Endothelial cell of umbilical vein (primary cell): ENCODE data around the gene METTL21C.
A peak's percentile ranks its signal among the peaks of the same experiment; 100 is the strongest.

Experiments used
- CTCF ChIP-seq, 2 donors: IDR thresholded peaks; 1 replicate in 1 of 2; 2 replicates in 1 of 2; pipeline ENCODE4 v1.5.1; 2011; ENCODE audit warnings: low read length in 2 of 2, mild to moderate bottlenecking in 2 of 2, moderate library complexity in 2 of 2, control low read depth in 1 of 2, inconsistent platforms in 1 of 2, low read depth in 1 of 2; ENCODE audit not compliant: insufficient read depth in 1 of 2; ENCODE audit errors: extremely low read depth in 1 of 2
- EZH2 ChIP-seq: IDR thresholded peaks from 2 replicates; pipeline ENCODE4 v1.6.1; 2012; ENCODE audit warnings: borderline replicate concordance, low read depth, mild to moderate bottlenecking, moderate library complexity, low read length, inconsistent platforms; ENCODE audit not compliant: severe bottlenecking
- JUN ChIP-seq: IDR thresholded peaks from 2 replicates; pipeline ENCODE4 v1.6.1; 2011; ENCODE audit warnings: borderline replicate concordance, low read depth; ENCODE audit not compliant: insufficient read length, insufficient read depth
- MYC ChIP-seq: IDR thresholded peaks from one replicate; pipeline ENCODE4 v1.6.1; 2011; ENCODE audit warnings: mild to moderate bottlenecking, low read depth, low read length
- POLR2A ChIP-seq: IDR thresholded peaks from 2 replicates; pipeline ENCODE4 v1.6.1; 2012; ENCODE audit warnings: low read depth, mild to moderate bottlenecking, control low read depth, low read length
- POLR2AphosphoS5 ChIP-seq: IDR thresholded peaks from 2 replicates; pipeline ENCODE4 v1.6.1; 2012; ENCODE audit warnings: low read depth, mild to moderate bottlenecking, control low read depth, low read length, moderate library complexity; ENCODE audit not compliant: insufficient read depth
- TF ChIP-seq, protein P1 (sequence below): IDR thresholded peaks from 2 replicates; pipeline ENCODE4 v1.6.1; 2011; ENCODE audit not compliant: insufficient read depth, insufficient read length

DNA sequence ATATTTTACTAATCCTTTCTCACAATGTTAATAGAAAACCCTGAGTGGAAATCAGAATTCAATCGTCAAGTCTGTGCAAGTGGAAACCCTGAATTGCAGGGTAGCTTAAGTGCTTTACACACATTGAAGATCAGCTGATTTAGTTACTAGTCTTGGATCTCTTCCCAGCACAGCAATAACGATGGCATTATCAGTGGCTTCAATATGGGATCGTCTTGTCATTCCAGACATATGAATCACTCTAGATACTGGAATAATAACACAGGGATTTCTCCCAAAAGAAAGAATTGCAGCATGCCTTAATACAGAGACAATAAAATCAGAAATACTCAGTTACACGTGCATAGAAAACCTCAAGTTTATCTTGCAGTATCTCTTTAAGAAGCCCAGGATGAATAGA lies 12.6 kb upstream of the METTL21C start:
- no peak for TF ChIP-seq MYC
- TF ChIP-seq POLR2A, result no peak
- TF ChIP-seq CTCF (IDR thresholded peaks at IDR 0.05; ENCODE audit: extremely low read depth in 1 of 2, insufficient read depth in 1 of 2, low read depth in 1 of 2, low read length in 2 of 2), result no peak
- TF ChIP-seq EZH2, result no peak
- TF ChIP-seq POLR2AphosphoS5, result peak; percentile 49
- TF ChIP-seq, protein P1, sequence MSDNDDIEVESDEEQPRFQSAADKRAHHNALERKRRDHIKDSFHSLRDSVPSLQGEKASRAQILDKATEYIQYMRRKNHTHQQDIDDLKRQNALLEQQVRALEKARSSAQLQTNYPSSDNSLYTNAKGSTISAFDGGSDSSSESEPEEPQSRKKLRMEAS, result no peak
- TF ChIP-seq JUN, result peak; percentile 84
